HT-29 (cell line): ENCODE data around the gene SPOP. TPM values are rescaled to one million over a fixed set of nuclear protein-coding genes. Genes with fewer than 3 reads are reported as not detected.
"Not testable (repeated sequence)": the region's sequence is repeated elsewhere in the genome, so short reads cannot be mapped to it uniquely, and the experiment has no call there.

Experiments used
- DNase-seq: peaks from one replicate; pipeline ENCODE4 v3.0.0-alpha.2; 2015; ENCODE audit warnings: low spot score
- total RNA-seq: library from RNA; depleted of rRNA; stranded (reverse); fragments of >200 nt; shearing (Covaris generic); gene quantifications from 2 replicates; pipeline ENCODE4 v1.2.3, GENCODE V29; 2014; rRNA removed

Gene SPOP
- total RNA-seq: 37.4 and 60.5 TPM in 2 replicates

DNA sequence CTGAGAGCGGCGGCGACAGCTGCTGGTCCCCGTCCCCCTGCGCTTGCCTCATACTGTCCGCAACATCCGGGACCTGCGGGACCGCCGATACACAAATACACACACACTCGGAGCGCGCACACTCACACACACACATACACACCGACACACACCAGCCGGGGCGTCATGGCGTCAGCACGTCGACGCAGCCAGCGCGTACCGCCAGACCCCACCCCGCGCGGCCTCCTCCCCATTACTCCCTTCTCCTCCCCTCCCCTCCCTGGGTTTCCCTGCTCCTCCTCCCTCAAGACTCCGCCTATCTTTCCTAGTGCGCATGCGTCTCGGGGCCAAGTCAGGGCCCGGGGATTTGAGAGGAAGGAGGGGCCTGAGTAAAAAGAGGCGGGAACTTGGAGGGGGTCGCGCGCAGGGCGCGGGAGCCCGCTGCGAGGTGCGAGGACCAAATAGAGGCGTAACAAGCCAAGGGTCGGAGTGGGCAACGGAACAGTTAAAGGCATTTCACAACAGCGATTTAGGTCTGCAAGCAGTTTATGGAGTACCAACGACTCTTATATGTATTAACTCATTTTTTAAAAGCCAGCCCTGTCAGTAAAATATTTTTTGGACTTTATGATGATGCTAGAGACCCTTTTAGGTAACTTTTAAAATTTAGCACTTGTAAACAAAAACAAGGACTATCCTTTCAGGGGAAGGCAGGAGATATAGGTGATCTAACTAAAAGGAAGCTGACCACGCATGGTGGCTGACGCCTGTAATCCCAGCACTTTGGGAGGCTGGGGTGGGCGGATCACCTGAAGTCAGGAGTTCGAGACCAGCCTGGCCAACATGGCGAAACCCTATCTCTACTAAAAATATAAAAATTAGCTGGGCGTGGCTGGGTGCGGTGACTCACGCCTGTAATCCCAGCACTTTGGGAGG lies at the start of gene SPOP:
Gene SPOP (minus strand): TSS at position 165 of the 915 bp plus-strand sequence. CDS start 55,287 bp downstream, outside the sequence.
- peak; percentile 97 for DNase-seq

GRCh38 chr17:49727380-49727779 lies 49.5 kb upstream of the SPOP start:
- DNase-seq: no peak

DNA sequence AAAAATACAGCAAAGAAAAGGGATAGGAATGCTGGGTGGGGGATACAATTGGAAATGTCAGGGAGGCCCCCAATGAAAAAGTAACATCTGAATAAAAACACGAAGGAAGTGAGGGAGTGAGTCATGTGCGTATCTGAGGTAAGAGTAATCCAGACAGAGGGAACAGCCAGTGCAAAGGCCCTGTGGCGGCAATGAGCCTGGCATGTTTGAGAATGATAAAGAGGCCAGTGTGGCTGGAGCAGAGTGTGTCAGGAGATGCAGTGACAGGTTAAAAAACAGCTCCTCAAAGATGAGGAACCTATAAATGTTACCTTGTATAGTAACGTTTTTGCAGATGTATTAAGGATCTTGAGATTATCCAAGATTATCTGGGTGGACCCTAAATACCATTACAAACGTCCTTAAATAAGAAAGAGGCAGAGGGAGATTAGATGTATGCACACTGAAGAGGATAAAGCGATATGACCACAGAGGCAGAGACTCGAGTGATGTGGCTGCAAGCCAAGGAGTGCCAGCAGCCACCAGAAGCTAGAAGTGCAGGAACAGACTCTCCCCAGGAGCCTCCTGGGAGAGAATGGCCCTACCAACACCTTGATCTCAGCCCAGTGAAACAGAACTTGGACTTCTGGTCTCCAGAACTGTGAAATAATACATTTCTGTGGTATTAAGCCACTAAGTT lies 47.7 kb upstream of the SPOP start:
- DNase-seq: no peak

- not testable (repeated sequence) for DNase-seq
These were observed 46.7 kb upstream of the SPOP start for GRCh38 chr17:49724552-49724951.

- no peak for DNase-seq
These were observed 45.5 kb upstream of the SPOP start for GRCh38 chr17:49723423-49723822.

DNA sequence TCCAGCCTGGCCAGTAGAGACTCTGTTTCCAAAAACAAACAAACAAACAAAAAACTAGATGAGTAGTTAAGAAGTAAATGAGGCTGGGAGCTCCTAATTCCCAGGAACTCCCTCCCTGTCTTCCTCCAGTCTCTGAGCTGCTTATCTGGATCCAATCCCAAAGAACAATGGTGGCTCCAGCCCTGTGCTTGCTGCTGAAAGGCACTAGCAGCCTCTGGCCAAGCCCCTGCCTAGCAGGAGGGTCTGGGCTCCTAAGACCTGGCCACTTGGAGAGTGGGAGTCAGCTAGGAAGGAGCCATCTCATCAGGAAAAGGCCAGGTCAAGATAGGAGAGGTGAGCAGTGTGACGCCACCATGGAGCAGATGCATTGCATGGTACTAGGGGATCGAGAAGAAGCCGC lies 44.2 kb upstream of the SPOP start:
- DNase-seq: no peak

DNA sequence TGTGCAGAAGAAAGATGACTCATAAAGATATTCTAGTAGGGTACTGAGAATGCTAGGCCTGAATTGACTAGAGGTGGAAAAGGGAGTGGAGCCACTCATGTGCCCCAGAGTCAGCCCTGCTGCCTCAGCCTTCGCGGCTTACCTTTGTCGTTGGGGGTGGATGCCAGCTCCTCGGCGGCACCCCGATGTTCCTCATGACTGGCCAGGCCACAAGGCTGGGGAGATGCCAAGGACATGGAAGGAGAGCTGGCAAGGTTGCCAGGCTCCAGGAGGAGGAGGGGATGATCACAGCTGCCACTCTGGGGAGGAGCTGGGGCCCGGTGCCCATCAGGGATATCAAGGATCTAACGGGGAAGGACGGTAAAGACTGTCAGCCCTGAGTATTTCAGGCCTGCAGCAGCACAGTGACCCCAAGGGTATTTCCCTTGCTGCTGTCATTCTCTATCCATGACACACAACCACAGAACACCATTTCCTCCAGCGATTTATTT lies 39.5 kb upstream of the SPOP start:
- no peak for DNase-seq

- no peak for DNase-seq
These were observed 38.9 kb upstream of the SPOP start for GRCh38 chr17:49716668-49717364.

DNA sequence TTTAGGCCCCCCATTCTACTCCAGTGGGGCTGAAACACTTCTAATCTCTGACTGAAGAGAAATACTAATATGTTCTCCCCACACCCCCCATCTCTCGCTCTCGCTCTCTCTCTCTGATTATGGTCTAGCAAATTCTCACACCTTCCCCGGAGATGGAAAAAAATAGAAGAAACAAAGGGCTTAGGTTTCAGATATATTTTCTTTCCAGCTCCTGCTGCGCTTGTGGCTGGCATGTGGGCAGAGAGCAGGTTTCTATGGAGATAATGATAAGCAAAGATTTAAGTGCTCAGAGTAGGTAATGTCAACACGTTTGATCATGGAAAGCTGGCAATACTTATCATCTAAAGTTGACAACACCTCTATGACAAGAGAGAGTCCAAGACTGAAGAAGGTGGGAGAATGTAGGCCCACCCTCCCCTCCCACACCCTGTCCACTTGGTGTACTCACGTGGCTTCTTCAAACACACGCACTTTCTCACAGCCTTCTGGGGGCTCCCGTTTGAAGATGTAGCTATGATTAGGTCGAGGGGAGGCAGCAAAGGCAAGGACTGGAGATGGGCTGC lies 37.9 kb upstream of the SPOP start:
- no peak for DNase-seq

DNA sequence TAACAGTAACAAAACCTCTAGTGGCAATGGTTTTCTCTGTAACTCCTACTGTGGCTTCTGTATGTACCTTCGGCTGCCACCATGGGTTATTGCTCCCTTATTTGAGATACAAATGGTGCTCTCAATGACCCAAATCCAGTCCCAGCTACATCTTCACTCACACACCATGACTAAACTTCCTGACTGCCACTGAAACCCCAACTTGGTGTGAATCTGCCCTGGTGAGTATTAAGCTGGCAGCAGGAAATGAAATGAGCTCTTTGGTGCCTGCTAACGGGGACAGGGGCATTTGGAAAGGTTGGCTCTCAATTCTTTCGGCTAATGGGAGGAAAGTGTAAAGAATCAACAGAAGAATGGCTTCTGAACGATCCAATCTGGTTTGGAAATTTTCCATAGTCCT lies 37.3 kb upstream of the SPOP start:
- DNase-seq: no peak

DNA sequence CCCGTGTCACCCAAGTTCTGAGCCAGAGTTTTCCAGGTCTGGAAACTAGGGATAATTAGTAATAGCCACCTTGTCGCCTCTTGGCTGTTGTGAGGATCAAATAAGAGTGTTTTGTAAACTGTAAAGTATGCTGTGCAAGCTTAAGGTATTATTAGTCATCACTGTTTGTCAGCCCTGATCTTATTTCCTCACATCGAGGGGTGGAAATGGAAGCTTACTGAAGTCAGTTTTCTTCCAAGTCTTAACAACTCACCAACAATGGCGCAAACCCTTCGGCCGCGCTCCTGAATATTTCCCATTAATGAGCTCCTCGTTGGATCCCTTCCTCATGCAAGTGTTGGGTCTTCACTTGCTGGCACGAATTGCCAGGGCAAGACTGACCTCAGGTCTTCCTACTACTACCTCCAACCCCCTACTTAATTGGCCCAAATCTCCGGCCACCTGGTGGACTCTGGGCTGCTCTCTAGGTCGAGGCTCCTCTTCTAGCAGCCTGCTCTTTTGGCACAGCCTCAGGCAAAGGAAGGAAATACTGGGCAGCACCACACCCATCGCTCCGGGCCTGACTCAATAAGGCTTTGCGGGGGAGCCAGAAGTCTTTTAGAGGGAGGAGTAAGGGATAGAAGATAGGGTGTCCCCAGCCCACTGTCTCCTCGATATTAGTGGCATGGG lies 30.8 kb upstream of the SPOP start:
- DNase-seq: no peak

DNA sequence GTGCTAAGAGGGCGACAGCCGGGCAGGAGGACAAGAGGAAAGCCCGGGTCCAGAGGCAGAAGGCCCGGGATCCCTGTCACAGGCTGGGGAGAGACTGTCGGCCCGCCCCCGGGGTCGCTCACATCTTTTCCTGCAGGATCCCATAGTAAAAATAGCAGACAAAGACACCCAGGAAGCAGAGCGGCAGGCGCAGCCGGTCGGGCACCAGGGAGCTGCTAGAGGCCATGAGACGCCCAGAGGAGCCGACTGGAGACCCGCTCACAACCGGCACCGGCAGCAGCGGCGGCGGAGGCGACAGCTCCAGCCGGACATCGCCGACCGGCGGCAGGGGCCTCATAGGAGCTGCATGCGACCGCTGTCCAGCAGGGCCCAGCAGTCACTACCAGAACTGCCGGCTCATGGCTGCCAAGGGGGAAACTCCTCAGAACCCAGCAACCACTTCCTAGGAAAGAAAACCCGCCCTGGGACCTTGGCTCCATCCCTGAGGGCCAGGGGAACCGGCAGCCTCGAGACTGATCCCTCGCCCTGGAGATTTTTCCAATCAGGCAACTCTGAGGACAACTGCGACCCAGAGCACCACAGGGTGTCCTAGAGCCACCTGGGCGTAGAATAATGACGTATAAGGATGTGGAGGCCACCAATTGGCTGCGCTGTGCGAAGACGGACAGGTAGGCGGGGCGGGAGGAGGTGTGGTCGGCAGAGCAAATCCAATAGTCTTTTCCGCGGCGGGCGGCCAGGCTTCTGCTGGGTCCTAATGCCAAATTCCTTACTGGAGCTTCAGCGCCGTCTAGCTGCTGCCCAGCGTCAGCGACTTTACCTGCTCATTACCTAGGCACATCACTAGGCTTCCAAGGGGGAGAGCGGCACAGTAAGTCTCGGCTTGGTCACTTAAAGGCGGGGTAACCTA lies 30.0 kb upstream of the SPOP start, which contains the start of gene SLC35B1:
Gene SLC35B1 (minus strand): TSS at position 357 of the 907 bp plus-strand sequence. CDS start 131 bp downstream, at position 226.
- peak; percentile 99 for DNase-seq

- DNase-seq: no peak
These were observed 29.3 kb upstream of the SPOP start for GRCh38 chr17:49707246-49707607.

DNA sequence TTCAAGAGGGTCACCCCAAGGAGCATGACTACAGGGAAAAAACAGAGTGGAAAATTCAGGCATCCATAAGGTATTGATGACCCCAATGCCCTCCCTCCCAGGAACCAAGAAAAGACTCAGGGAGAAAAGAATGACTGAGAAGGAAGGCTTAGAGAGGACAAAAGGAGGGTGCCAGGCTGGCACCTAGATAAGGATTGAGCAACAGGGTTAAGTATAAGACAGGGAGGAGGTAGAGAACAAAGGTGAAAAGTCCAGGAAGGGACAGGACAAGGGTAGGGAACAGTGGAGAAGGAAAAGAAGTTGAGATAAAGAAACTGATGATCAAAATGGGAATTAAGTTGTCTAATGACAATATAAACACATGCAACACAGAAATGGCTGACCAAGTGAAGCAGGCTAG lies 27.4 kb upstream of the SPOP start:
- DNase-seq: no peak

- DNase-seq: peak; percentile 66
These were observed 25.8 kb upstream of the SPOP start for GRCh38 chr17:49703557-49704277.

GRCh38 chr17:49700960-49701359 lies 23.1 kb upstream of the SPOP start:
- no peak for DNase-seq

GRCh38 chr17:49699966-49700575 lies 22.2 kb upstream of the SPOP start:
- DNase-seq: no peak

GRCh38 chr17:49698005-49698404 lies 20.1 kb upstream of the SPOP start:
- DNase-seq: no peak

GRCh38 chr17:49696233-49696761 lies 18.4 kb upstream of the SPOP start:
- no peak for DNase-seq
